Thyroid gland (tissue), 4 donors: Measurements from ENCODE around the gene SHROOM1. TPM values are rescaled to one million over a fixed set of nuclear protein-coding genes. Genes with fewer than 3 reads are reported as not detected.
A peak's percentile ranks its signal among the peaks of the same experiment; 100 is the strongest.

Source experiments
- DNase-seq, 2 donors: peaks; one replicate each; pipeline ENCODE4 v3.0.0-alpha.2; 2019
- H3K27ac ChIP-seq, 3 donors: fragments of 200-600 bp; sonication (generic); 1 replicate in 2 of 3; 2 replicates in 1 of 3; pipeline ENCODE4 v1.5.1; 2016 to 2019; ENCODE audit warnings: mild to moderate bottlenecking in 1 of 3, moderate library complexity in 1 of 3
- H3K27me3 ChIP-seq: fragments of 200-600 bp; sonication (generic); one replicate; pipeline ENCODE4 v1.5.1; 2019
- H3K36me3 ChIP-seq, 2 donors: fragments of 200-600 bp; sonication (generic); one replicate each; pipeline ENCODE4 v1.5.1; 2016 to 2019
- H3K4me1 ChIP-seq, 2 donors: fragments of 200-600 bp; sonication (generic); one replicate each; pipeline ENCODE4 v1.5.1; 2017 to 2019
- H3K4me3 ChIP-seq, 3 donors: fragments of 200-600 bp; sonication (generic); replicated peaks in 1 of 3; 1 replicate in 2 of 3; 2 replicates in 1 of 3; pipeline ENCODE4 v1.5.1; 2016; ENCODE audit warnings: mild to moderate bottlenecking in 1 of 3
- H3K9me3 ChIP-seq: fragments of 200-600 bp; sonication (generic); one replicate; pipeline ENCODE4 v1.5.1; 2017
- POLR2A ChIP-seq, 2 donors: fragments of 450-650 bp; IDR thresholded peaks; one replicate each; pipeline ENCODE4 v1.6.1; 2017; ENCODE audit warnings: antibody characterized with exemption in 2 of 2, mild to moderate bottlenecking in 2 of 2, moderate library complexity in 1 of 2
- WGBS, 2 donors: methylation state at CpG; one replicate each; pipeline ENCODE4 v1.1.5; 2017; 5-methylcytosine and 5-hydroxymethylcytosine counted together
- intact Hi-C: fragments of 100-400 bp; cut with DNase I; formaldehyde crosslinking; loops from one replicate; pipeline ENCODE4 v1.15.1; 2023
- total RNA-seq, 4 donors: library from RNA; depleted of rRNA; stranded (reverse); fragments of >200 nt; gene quantifications; one replicate each; pipeline ENCODE4 v1.2.3, GENCODE V29; 2016
- TF ChIP-seq, protein P1 (sequence below), 6 experiments: fragments of 200-600 bp in 3 of 6; fragments of 450-650 bp in 3 of 6; sonication (generic) in 3 of 6; IDR thresholded peaks; one replicate each; pipeline ENCODE4 v1.5.1; 2016 to 2019; ENCODE audit warnings: antibody characterized with exemption in 6 of 6, mild to moderate bottlenecking in 2 of 6, inconsistent platforms in 1 of 6, moderate library complexity in 1 of 6

Gene SHROOM1
- total RNA-seq, 4 donors from 2014 or later, result 7.6 to 21.4 (median 14.2) TPM

- H3K9me3 ChIP-seq, result no peaks in the 10 kb centered on the region
- peak; percentile 91 to 94 for DNase-seq
- intact Hi-C loops, result loop anchor here (10.0 kb wide), 3 partner anchors 75 to 435 kb away; partner anchors contain the start of gene CCNI2
- no peaks in the 10 kb centered on the region for H3K36me3 ChIP-seq
- H3K4me1 ChIP-seq, result peaks cover 3 to 12% of the 10 kb centered on the region in 2 donors
- H3K4me3 ChIP-seq, result no peak overlapping the region
- no peak for TF ChIP-seq POLR2A (IDR thresholded peaks at IDR 0.05)
- TF ChIP-seq, protein P1, sequence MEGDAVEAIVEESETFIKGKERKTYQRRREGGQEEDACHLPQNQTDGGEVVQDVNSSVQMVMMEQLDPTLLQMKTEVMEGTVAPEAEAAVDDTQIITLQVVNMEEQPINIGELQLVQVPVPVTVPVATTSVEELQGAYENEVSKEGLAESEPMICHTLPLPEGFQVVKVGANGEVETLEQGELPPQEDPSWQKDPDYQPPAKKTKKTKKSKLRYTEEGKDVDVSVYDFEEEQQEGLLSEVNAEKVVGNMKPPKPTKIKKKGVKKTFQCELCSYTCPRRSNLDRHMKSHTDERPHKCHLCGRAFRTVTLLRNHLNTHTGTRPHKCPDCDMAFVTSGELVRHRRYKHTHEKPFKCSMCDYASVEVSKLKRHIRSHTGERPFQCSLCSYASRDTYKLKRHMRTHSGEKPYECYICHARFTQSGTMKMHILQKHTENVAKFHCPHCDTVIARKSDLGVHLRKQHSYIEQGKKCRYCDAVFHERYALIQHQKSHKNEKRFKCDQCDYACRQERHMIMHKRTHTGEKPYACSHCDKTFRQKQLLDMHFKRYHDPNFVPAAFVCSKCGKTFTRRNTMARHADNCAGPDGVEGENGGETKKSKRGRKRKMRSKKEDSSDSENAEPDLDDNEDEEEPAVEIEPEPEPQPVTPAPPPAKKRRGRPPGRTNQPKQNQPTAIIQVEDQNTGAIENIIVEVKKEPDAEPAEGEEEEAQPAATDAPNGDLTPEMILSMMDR (IDR thresholded peaks at IDR 0.05), result peak; percentile 74 to 91 (median 84)
- WGBS, 2 donors, result 25 to 30% methylated on average over 14 to 15 of the region's 15 CpGs
- no peaks in the 10 kb centered on the region for H3K27me3 ChIP-seq
- no peak overlapping the region for H3K27ac ChIP-seq
Measured at GRCh38 chr5:132820162-132820754, 10.2 kb downstream of the SHROOM1 start.

DNA sequence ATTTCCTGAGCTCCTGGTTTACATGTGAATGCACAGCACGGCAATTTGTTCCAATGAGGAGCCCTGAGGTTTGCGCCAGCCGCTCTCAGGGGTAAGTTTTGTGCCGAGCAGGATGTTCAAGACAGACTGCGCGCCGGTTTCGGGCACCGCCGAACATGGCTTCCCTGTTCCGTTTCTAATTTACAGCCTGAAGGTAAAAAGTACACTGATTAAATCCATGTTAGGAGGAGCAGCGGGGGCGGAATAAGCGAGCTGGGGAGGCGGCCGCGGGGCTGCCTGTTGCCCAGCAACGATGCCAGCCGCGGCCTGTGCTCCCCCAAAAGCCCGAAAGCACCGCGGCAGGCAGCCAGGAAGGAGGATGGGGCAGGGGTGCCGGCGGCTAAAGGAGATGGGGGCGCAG, 11.0 kb downstream of the SHROOM1 start:
- no peaks in the 10 kb centered on the region for H3K36me3 ChIP-seq
- H3K27ac ChIP-seq, result no peak overlapping the region
- H3K9me3 ChIP-seq, result no peaks in the 10 kb centered on the region
- 42 to 48% methylated on average over 26 of the region's 26 CpGs for WGBS, 2 donors
- H3K4me3 ChIP-seq, result no peak overlapping the region
- no peak for DNase-seq
- intact Hi-C loops, result no loop called here
- H3K4me1 ChIP-seq, result peaks cover 3 to 12% of the 10 kb centered on the region in 2 donors
- TF ChIP-seq, protein P1 (IDR thresholded peaks at IDR 0.05), result no peak
- TF ChIP-seq POLR2A (IDR thresholded peaks at IDR 0.05), result no peak
- H3K27me3 ChIP-seq, result no peaks in the 10 kb centered on the region

DNA sequence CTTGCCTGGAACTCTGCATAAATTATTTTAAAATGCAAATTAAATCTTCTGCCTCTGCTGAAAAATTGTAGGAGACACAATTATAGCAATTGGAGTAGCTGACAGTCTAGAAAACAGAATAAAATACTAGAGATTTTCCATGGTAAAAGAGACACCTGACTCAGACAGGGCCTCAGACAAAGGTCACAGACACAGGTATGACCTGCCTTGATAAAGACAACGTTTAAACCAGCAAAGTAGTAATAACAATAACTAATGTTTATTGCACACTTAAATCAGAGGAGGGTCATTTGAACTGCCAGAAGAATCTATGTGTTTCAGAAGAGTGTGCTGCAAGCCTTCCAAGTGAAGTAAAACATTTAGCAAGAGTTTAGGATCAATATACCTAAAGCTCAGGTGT, 13.4 kb downstream of the SHROOM1 start:
- Histone ChIP-seq H3K9me3 (no peaks in the 10 kb centered on the region), H3K4me1 (peaks cover 10 to 20% of the 10 kb centered on the region in 2 donors), H3K27me3 (no peaks in the 10 kb centered on the region), H3K27ac (no peak overlapping the region), H3K36me3 (no peaks in the 10 kb centered on the region), H3K4me3 (no peak overlapping the region)
- 62 to 66% methylated on average over 1 of the region's 1 CpG for WGBS, 2 donors
- no peak for DNase-seq
- no peak for TF ChIP-seq POLR2A (IDR thresholded peaks at IDR 0.05)
- TF ChIP-seq, protein P1 (IDR thresholded peaks at IDR 0.05), result no peak
- intact Hi-C loops, result no loop called here

GRCh38 chr5:132816554-132816953, 13.9 kb downstream of the SHROOM1 start:
- Histone ChIP-seq H3K4me3 (no peak overlapping the region), H3K36me3 (no peaks in the 10 kb centered on the region), H3K9me3 (no peaks in the 10 kb centered on the region), H3K27ac (no peak overlapping the region), H3K4me1 (peaks cover 6 to 16% of the 10 kb centered on the region in 2 donors), H3K27me3 (no peaks in the 10 kb centered on the region)
- intact Hi-C loops, result no loop called here
- TF ChIP-seq, protein P1 (IDR thresholded peaks at IDR 0.05), result no peak
- no peak for TF ChIP-seq POLR2A (IDR thresholded peaks at IDR 0.05)
- no peak for DNase-seq

- intact Hi-C loops, result no loop called here
- Histone ChIP-seq H3K9me3 (no peaks in the 10 kb centered on the region), H3K36me3 (no peaks in the 10 kb centered on the region), H3K4me3 (no peak overlapping the region), H3K27ac (no peak overlapping the region), H3K4me1 (peaks cover 6 to 13% of the 10 kb centered on the region in 2 donors), H3K27me3 (no peaks in the 10 kb centered on the region)
- TF ChIP-seq POLR2A (IDR thresholded peaks at IDR 0.05), result no peak
- TF ChIP-seq, protein P1 (IDR thresholded peaks at IDR 0.05), result no peak
- DNase-seq, result no peak
- WGBS, 2 donors, result 88 to 92% methylated on average over 2 of the region's 2 CpGs
Measured at GRCh38 chr5:132816083-132816482, 14.4 kb downstream of the SHROOM1 start.
